ENCODE results near the gene PBX4.

- TF ChIP-seq GATA2 (IDR thresholded peaks at IDR 0.05; ENCODE audit: low read depth, low read length) (no peak), GATA3 (IDR thresholded peaks at IDR 0.05; ENCODE audit: low read depth, low read length) (no peak)
These were observed 32.6 kb upstream of the PBX4 start for GRCh38 chr19:19651076-19651475.

Data from SH-SY5Y (cell line).